ENCODE data around the gene NDEL1.

DNA sequence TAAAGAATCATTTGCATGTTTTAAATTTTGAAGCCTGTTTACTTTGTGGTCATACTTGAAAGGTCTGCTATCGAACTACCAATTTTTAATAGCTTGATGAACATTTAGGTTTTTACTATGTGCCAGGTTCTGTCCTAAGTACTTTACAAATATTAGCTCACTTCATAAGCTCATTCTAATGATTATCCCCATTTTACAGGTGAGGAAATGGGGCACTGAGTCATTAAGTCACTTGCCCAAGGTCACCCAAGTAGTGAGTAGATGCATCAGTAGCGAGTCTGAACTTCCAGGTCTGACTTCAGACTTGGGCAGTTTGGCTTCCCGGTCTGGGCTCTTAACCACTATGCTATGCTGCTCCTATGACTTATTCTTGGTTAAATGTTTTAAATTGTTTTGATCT lies 4.0 kb downstream of the NDEL1 start:
- TF ChIP-seq, protein P1, sequence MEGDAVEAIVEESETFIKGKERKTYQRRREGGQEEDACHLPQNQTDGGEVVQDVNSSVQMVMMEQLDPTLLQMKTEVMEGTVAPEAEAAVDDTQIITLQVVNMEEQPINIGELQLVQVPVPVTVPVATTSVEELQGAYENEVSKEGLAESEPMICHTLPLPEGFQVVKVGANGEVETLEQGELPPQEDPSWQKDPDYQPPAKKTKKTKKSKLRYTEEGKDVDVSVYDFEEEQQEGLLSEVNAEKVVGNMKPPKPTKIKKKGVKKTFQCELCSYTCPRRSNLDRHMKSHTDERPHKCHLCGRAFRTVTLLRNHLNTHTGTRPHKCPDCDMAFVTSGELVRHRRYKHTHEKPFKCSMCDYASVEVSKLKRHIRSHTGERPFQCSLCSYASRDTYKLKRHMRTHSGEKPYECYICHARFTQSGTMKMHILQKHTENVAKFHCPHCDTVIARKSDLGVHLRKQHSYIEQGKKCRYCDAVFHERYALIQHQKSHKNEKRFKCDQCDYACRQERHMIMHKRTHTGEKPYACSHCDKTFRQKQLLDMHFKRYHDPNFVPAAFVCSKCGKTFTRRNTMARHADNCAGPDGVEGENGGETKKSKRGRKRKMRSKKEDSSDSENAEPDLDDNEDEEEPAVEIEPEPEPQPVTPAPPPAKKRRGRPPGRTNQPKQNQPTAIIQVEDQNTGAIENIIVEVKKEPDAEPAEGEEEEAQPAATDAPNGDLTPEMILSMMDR (IDR thresholded peaks at IDR 0.05; ENCODE audit: extremely low read depth in 1 of 2, insufficient read depth in 1 of 2, low read depth in 1 of 2, low read length in 2 of 2) = no peak
- no peak for TF ChIP-seq FOS (IDR thresholded peaks at IDR 0.05; ENCODE audit: borderline replicate concordance, insufficient read depth, low read length)
- TF ChIP-seq EZH2 (IDR thresholded peaks at IDR 0.05; ENCODE audit: borderline replicate concordance, low read depth, low read length, severe bottlenecking) = no peak
- no peak for TF ChIP-seq POLR2A (IDR thresholded peaks at IDR 0.05; ENCODE audit: low read depth, low read length)
